GM12801 (cell line): ENCODE measurements around the gene CDHR2.

Experiments
- TF ChIP-seq, protein P1 (sequence below): IDR thresholded peaks from one replicate; pipeline ENCODE4 v1.5.1; 2011; ENCODE audit warnings: control low read depth; ENCODE audit not compliant: insufficient read length; ENCODE audit errors: extremely low read depth

The CDHR2 gene

DNA sequence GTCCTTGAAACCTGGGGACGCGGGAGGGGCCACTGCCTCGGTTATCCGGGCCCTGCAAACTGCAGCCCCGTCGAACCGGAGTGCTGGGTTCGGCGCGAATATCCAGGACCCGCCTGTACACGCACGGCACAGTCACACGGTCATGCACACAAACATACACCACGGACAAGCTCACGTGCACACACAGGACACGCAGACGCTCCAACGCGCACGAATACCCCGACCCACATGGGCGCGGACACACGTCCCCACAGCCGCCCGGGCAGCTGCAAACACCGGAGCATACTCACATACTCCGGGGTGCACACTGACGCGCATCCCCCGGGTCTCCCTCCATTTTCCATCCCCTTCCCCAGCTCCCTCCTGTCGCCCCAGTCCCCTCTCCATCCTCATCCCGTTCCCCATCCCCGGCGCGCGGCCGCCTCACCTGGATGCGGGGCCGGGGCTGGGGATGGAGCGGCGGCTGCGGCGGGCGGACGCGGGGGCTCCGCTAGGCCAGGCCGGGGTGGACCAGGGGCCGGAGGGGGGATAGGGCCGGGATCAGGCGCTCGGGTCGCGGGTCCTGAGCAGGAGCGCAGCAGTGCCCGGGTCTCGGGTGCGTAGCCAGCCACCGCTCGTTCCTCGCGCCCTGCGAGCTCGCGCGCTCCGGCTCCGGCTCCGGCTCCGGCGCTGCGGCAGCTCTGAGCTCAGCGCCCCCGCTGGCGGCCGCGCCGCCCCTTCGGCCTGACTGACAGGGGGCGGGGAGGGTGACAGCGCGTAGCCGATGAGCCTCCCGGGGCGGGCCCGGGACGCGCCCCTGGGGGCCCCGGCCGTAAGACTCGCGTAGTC is 80.9 kb downstream of the CDHR2 start, which contains the start of the genes EIF4E1B and SNCB:
Gene EIF4E1B (plus strand): TSS at position 823 of the 828 bp plus-strand sequence. CDS start 12,113 bp downstream, outside the sequence.
Gene SNCB (minus strand): TSS at position 682 of the 828 bp plus-strand sequence. CDS start 880 bp downstream, outside the sequence.
- TF ChIP-seq, protein P1, sequence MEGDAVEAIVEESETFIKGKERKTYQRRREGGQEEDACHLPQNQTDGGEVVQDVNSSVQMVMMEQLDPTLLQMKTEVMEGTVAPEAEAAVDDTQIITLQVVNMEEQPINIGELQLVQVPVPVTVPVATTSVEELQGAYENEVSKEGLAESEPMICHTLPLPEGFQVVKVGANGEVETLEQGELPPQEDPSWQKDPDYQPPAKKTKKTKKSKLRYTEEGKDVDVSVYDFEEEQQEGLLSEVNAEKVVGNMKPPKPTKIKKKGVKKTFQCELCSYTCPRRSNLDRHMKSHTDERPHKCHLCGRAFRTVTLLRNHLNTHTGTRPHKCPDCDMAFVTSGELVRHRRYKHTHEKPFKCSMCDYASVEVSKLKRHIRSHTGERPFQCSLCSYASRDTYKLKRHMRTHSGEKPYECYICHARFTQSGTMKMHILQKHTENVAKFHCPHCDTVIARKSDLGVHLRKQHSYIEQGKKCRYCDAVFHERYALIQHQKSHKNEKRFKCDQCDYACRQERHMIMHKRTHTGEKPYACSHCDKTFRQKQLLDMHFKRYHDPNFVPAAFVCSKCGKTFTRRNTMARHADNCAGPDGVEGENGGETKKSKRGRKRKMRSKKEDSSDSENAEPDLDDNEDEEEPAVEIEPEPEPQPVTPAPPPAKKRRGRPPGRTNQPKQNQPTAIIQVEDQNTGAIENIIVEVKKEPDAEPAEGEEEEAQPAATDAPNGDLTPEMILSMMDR, result no peak

DNA sequence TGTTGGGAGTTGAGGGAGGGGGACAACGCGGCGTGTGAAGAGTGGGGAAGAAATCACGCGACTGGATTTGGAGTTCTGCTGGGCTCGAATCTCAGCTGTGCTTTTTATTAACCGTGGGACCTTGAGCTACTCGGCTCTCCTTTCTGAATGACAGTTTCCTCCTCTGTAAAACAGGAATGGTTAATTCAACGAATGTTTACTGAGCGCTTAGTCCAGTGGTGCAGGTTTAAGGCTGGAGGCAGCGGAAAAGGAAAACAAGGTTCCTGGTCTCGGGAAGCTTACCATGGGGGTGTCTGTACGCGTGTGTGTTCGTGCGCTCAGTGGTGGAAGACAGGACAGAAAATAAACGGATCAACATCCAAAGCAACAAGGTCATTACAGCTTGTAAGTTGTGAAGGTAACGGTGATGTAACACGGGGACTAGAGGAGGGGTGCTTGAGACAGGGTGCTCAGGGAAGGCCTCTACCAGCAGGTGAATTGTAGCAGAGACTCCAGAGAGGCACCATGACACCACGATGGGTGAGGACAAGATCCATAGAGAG is 81.6 kb downstream of the CDHR2 start:
- TF ChIP-seq, protein P1, result no peak

DNA sequence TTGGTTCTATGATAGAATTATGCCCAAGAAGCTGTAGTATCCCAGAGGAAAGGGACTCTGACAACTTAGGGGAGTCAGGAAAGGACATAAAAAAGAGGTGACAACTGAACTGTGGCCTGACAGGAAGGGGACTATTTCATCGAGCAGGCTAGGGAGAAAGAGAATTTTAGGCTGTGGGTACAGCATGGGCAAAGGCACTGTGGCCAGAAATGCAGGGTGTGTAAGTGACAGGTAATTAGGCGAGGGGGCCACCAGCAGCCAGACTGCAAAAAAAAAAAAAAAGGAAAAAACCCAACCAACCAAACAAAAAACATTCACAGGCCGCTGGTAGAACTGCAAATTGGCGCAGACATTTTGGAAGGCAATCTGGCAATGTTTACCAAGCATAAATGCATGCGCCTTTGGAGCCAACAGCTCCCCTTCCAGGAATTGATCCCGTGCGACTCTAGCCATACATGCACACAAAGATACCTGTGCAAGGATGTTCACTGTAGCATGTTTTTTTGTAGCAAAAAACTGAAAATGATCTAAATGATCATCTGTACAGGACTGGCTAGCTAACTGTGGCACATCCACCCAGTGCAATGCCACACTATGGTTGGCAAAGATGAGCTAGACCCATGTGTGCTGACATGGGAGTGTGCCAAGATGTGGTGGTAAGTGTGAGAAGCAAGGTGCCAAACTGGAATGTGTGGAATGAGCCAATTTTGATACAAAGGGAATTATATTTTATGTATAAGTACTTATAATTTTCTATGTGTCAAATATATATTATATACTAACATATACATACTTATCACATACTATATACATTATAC is 82.5 kb downstream of the CDHR2 start:
- TF ChIP-seq, protein P1, result no peak

DNA sequence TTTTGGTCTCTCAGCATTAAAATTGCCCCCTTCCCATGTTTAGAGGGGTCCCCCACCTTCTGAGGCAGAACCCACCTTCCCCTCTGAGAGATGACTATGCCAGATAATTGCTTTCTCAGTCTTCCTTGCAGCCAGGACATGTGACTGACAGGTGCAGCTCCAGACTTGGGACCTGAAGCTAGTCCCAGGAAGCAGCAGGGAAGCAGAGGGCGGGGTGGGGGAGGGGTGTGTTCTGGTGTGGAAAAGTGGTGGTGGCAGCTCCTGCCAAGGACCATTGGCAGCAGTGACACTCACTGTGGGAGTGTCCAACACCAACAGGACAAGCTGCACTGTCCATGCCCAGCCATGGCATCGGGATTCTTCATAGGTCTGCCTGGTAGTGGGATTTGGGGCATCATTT is 83.6 kb downstream of the CDHR2 start:
- TF ChIP-seq, protein P1, result no peak

DNA sequence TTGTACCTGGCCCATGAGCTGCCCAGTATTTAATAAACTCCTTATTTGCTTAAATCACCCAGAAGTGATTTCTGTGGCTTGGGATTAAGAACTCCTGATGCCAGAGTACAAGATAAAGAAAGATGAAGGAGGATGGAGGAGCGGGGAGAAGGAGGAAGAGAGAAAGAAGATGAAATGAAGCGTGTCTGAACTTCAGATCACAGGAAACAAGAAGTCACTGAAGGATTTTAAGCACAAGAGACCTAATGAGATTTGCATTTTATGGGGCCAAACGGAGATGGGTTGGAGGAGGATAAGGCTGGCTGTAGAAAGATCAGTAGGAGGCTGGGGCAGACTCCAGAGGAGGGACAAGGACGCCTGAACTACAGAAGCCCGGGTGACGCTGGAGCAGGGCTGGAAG is 84.5 kb downstream of the CDHR2 start:
- TF ChIP-seq, protein P1, result no peak

DNA sequence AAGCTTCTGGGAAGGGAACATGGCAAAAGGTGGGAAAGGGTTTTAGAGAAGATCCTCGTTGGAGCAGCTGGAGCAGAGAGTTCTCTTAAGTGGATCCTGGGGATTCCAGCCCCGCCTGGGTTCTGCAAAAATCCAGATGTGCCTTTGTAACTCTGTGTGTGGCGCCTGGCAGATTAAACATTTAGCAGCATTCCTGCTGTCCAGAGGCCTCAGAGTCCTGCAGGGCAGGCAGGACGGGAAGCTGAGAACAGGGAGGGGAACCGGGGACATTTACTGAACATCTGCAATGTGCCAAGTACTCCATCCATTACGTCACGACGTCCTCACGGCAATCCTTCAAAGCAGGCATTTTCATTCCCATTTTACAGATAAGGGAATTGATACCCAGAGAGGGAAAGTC is 87.3 kb downstream of the CDHR2 start:
- TF ChIP-seq, protein P1, result no peak

DNA sequence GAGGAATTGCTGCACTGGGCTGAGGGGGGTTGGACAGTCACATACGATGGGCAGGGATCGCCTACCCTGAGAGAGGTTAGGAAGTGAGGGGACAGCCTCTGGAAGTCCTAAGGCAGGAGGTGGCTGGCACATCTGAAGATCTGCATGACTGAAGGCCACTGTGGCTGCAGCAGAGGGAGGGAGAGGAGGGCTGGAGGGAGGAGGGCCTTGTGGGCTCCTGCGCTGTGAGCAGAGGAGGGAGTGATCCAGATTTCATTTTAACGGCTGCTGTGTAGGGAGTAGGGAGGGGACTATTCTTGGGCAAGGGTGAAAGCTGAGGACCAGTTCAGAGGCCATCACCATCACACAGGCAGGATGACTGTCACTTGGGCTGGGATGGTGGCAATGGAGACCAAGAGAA is 88.4 kb downstream of the CDHR2 start:
- TF ChIP-seq, protein P1, result no peak
